Epidermal melanocyte (primary cell): ENCODE data around the gene SLC7A1.

Source experiments
- DNase-seq: peaks from one replicate; pipeline ENCODE4 v3.0.0; 2011; ENCODE audit warnings: low spot score; ENCODE audit not compliant: insufficient read length

Gene SLC7A1

GRCh38 chr13:29583073-29583785 is 12.3 kb downstream of the SLC7A1 start:
- DNase-seq: no peak

- no peak for DNase-seq
Measured at GRCh38 chr13:29582171-29582570, 13.3 kb downstream of the SLC7A1 start.

- DNase-seq: no peak
Measured at GRCh38 chr13:29581666-29582065, 13.8 kb downstream of the SLC7A1 start.

DNA sequence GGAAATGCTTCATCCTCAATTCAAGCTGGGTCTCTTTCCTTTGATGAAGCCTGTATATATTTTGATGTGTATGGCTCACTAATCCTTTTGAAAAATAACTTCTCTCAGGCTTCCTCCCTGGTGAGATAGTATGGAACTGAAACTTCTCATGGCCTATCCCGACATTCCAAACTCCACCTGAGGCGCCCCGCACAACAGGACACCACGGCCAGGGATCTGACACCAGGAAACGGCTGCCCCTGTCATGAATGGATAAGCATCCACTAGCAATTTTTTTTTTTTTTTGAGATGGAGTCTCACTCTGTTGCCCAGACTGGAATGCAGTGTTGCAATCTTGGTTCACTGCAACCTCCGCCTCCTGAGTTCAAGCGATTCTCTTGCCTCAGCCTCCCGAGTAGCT is 16.4 kb downstream of the SLC7A1 start:
- DNase-seq: no peak

GRCh38 chr13:29578300-29579085 is 17.0 kb downstream of the SLC7A1 start:
- no peak for DNase-seq

DNA sequence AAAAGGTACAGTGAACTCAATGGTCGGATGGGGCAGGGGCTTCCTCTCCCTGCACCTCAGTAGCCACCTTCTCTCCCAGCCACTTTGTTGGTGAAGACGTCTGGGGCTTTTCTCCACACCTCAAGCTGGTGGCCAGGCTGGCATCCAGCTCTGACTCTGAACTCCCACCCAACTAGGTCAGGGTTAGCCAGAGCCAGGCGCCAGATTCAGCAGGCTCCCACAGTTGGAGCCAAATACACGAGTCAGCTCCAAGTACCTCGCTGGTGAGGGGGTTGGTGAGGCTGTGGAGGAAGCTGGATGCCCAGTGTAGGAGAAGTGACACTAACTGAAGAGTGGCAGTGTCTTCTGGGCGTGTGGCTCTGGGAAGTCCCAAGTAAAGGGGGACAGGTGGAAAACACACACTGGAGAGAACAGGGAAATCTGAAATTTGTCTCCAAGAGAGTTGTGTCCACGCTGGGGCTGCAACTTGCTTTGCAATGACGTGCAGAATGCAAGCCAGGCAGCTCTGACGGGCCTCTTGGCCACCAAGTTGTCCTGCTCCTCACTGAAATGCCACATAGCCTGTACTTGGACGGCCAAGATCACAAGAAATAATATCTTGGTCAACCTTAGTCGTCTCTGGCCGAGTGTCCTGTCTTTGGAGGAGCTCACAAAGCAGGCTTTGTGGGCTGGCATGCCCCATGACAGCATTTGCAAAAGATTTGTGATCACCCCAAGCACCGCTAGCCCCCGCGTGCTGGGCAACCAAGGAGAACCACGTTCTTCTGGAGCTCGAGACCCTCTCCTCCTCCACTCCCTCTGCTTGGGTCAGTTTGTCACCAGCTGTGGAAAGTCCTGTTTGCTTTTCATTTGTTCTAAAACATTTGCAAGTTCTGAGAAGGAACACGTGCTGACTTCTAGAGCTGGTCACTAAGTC is 18.1 kb downstream of the SLC7A1 start:
- DNase-seq: no peak

DNA sequence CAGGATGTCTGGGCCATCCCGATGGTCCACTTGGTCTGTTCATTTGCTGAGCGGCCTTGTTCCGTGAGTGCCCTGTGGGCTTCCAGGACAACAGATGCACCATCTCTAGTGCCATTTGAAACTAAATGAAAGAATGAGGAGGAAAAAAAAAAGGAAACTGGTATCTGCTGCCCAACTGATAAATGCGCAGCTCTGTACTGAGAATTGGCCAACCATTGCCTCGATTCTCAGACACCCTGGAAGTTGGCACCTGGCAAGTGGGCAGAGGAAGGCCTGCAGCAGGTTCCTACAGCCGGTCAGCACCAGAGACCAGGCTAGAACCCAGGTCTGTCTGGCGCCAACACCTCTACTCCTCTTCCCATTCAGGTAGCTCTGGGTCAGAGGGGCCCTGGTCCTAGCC is 18.9 kb downstream of the SLC7A1 start:
- DNase-seq: no peak

DNA sequence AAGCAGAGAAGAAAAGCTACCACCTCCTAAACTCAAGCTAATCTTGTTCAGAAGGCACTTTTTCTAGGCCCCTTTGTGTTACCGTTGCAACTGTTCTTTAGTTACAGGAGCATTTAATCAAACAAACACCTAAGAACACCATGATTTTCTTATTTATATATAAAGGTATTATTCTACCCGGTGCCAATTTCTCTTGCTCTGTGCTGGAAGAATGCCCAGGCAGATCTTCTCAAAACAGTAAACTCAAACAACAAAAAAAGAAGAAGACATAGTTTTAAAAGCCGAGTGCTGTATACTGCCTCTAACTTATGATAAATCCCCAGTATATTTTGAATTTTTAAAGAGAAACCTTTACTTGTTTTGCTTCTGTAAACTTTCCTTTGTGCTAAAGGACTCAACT is 20.4 kb downstream of the SLC7A1 start:
- no peak for DNase-seq

GRCh38 chr13:29573190-29573589 is 22.3 kb downstream of the SLC7A1 start:
- DNase-seq: no peak

- no peak for DNase-seq
Measured at GRCh38 chr13:29572575-29572974, 22.9 kb downstream of the SLC7A1 start.

GRCh38 chr13:29571876-29572570 is 23.5 kb downstream of the SLC7A1 start:
- no peak for DNase-seq

- no peak for DNase-seq
Measured at GRCh38 chr13:29570051-29570654, 25.3 kb downstream of the SLC7A1 start.

DNA sequence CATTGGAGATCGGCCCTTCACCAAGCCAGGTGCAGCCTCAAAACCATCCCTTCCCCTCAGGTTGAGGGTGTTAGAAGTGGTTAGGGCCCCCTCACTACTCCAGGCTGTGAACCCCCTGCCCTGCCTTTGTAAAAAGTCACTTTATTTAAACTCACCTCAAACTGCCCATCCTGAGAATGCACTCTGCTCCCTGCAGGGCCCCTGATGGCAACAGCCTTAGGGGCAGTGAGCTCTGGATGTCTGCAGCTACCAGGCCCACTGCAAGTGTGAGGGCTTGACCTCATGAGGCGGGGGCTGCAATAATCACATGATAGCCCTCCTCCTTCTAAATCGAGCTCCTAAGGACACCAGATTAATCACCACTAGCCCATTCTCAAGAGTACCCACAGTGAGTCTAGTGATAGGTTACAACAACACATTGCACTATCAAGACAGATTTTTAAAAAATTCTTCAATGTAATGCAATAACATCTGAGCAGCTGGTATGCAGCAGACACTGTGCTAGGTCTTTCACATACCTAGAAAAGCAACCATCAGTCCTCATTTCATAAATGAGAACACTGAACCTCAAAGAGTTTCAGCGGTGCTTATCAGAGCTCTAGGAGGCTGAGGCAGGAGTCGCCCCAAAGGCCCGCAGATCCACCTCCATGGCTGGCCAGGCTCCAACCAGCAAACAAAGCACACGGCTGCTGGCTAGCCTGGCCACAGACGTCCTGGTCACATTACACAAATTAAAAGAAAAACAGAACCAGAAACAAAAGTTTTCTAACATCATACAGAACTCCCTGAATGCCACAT is 26.0 kb downstream of the SLC7A1 start:
- DNase-seq: no peak

DNA sequence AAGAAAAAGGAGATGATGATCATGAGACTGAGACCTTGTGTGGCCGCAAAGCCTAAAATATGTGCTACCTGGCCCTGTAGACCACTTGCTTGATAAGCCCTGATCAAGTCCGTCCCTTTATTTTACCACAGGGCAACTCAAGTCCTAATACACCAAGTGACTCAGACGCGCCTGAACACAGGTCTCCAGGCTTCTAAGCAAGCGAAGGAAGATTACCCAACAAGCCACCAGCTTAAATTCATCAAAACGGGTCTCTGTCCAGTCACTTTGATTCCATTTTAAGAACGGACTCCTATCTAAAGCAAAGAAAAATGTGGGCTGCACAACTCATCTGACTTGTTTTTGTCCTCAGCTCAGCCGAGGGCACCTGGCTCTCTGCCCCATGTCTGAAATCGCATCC is 26.8 kb downstream of the SLC7A1 start:
- DNase-seq: no peak

- DNase-seq: no peak
Measured at GRCh38 chr13:29567411-29567810, 28.1 kb downstream of the SLC7A1 start.

- DNase-seq: no peak
Measured at GRCh38 chr13:29566206-29566605, 29.3 kb downstream of the SLC7A1 start.

- DNase-seq: no peak
Measured at GRCh38 chr13:29564818-29565217, 30.7 kb downstream of the SLC7A1 start.

DNA sequence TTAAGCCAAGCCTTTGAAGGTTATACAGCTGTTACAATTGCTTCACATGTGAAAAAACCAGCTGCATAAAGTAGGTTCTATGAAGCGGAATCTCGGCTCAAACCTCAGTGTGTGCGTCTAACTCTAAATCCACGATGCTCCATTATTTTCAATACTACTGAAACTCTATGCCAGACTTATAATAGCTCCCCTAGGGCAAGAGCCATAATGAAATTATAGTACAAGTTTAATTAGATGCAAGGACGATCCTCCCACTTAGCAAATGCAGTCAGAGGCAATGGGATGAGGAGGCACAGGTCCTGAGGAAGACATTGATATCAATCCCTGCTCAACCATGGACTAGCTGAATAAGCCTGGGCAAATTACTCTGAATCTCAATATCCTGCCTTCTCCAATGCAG is 31.1 kb downstream of the SLC7A1 start:
- no peak for DNase-seq

DNA sequence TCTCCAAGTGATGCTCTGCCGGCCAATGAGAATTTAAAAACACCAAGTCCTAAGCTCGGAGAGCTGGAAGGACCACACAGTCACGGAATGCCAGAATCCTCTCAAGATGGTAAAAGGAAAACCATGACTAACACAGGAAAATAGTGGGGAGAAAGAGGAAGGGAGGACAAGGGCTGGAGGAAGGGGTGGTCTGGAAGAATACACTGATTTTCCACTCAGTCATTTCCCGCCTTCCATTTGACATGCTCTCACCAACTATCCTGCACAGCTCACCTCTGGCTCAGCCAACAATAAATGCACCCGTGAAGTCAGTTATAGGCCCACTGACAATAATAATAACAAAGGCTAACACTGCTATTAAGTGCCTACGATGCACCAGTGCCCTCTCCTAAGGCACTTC is 31.5 kb downstream of the SLC7A1 start:
- DNase-seq: no peak

- no peak for DNase-seq
Measured at GRCh38 chr13:29562786-29563438, 32.6 kb downstream of the SLC7A1 start.
